SHP77 treated with DMSO at 0.1 percent for 48 hours (cell line): ENCODE results near the gene CPEB4.

Experiments used
- DNase-seq: peaks from one replicate; lab custom pipeline; 2025; lab: John Stamatoyannopoulos, UW

The CPEB4 gene

DNA sequence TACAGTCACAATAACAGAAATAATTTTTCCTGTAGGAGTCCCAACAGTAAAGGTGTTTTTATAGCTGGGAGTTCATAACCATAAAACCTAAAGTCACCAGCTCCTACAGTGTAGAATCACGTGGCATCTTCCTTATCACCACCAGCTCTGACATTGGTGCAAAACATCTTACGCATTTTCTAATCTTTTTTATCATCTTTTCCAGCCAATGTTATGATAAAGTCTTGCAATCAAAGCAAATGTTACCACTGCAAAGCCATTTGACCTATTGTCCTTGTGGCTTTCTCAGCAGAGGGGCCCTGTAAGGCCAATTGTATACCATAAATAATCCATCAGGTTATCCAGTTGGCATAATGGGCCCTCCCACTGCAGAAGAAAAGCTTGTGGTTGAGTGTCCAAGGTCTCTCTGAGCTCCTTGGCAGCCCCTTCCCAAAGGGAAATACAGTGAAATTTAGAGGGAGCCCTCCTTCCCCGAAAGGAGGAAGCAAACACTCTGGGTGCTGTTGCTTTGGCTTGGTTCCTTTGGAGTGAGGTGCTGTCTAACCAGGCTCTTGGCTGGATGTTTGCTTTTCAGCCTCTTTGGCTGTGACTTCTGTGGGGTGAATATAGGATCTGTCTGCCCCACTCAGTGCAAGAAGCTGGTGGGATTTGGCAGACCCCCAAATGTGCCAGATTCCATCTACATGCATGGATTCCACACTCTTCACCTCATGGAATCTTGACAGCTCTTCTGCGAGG is 29.3 kb upstream of the CPEB4 start:
- DNase-seq = no peak

DNA sequence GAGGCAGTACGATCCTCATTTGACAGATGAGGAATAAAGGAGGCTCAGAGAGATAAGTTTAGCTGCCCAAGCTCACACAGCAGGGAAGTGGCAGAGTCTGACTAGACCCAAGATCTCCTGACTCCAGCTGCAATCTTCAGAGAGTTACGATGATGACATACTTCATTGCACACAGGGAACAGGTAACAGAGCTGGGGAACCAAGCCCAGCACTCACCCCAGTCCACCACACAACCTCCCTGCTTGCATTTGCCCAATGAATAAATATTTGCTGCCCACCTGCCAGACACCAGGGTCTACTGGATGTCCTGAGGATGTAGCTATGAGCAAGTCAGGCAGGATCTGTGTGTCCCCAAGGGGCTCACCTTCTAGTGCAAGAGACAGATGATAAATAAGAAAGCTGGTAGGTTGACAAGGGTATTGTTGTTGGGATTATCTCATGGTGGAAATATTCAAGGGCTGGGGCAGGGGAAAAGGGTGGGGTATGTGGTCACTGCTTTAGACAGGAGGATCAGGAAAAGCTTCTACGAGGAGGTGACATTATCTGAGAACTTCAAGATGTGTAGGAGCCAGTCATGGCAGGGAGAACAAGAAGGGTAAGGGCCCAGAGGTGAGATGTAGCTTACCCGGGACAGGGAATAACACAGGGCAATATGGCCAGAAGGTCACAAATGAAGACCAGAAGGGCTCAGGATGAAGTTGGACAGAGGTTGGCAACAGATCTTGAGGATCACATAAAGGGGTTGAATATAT is 28.6 kb upstream of the CPEB4 start:
- no peak for DNase-seq

DNA sequence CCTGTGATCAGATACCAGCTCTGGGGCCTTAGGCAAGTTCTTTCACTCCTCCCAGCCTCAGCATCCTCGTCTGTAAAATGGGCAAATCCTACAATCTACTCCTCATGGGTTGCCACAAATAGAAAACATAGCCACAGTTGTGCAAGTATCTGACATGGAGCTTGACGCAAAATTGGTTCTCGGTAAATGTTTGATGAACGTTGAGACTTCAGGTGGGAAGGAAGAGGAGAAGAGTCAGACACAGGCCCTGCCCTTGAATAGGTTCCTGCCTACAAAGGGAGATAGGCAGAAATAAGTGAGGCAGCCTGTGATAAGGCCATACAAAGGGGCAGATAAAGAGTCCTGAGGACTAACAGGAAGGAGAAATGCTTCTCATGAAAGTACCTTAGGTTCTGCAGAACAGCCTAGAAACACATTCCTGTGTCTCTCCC is 26.1 kb upstream of the CPEB4 start:
- no peak for DNase-seq

DNA sequence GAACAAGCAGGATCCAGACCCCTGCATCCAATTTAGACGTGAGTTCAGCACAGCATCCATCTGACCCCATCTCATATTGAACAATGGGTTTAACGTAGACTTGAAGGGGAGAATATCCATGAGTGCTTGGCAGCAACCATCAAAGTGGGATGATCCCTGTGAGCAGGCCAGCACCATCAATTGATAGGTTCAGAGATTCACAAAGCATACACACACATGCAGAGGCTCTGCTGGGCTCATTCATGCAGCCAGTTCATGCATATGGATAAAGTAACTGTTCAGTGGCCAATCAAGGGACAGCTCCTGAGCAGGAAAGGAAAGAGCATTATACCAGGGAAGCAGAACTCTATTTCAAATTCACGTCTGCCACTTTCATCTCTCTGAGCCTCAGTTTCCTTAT is 24.8 kb upstream of the CPEB4 start:
- DNase-seq = no peak

DNA sequence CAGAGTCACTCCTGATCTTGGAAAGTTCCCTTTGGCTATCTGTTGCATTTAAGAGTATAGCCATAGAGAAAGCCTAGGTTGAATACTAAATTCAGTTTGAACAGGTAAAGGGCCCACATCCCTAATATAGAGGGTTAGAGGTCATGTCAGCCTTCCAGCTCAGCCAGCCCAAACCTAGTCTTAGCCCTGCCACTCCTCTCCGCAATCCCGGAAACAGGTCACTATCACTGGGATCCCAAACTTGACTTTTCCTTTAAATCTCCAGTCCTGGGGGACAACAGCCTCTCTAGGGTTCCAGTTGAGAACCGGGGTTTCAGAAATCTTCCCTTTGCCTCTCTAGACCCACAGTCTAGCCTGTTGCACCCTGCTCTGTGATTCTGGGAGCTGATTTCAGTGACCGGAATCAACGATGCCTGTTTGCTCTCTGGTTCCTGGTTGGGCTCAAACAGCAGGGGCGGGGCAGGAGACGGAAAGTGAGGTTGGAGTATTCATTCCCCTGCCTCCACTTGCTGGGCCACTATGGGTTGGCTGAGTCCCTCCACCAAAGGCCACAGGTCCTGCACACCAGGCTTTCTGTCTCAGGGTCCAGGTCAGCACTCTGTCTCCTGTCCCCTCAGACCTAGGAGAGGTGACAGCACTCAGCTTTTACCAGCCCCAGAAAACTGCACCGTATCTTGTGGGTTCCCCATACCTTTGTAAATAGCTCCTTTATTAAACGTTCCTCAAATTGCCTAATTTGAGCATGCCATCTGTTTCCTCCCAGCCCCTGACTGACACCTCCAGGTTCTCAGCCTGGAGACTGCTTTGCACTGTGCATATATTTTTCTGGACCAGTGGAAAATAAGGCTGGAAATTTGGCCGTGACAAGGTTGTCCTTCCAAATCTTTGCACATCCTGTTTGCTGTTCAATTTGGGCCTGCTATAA is 23.8 kb upstream of the CPEB4 start:
- DNase-seq = no peak

DNA sequence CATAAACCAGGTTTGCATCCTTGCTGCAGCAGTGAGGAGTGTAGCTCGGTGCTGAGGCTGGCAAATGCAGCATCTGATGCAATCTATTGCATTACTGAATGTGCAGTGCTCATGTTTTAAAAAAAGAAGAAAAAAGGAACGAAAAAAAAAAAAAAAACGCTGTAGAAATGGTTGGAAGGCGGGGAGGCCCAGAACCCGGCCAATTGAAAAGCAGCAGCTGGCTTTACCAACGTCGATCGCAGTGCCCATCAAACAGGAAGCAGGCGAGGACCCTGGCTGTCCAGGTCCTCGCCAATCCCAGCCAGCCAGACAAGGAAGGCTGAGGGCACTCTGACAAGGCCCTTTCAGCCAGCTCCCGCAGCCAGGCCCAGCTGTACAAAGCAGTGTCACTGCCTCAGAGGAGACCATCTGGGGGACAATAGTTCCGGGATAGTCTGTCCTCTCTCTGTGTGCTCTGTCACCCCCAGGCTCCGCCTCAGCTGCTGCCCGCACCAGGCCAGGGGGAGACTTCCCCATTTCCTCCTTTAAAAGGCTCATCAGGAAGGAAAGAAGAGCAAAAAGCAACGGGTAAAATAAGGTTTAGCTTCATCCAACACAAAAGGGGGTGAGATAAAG is 21.8 kb upstream of the CPEB4 start:
- no peak for DNase-seq

DNA sequence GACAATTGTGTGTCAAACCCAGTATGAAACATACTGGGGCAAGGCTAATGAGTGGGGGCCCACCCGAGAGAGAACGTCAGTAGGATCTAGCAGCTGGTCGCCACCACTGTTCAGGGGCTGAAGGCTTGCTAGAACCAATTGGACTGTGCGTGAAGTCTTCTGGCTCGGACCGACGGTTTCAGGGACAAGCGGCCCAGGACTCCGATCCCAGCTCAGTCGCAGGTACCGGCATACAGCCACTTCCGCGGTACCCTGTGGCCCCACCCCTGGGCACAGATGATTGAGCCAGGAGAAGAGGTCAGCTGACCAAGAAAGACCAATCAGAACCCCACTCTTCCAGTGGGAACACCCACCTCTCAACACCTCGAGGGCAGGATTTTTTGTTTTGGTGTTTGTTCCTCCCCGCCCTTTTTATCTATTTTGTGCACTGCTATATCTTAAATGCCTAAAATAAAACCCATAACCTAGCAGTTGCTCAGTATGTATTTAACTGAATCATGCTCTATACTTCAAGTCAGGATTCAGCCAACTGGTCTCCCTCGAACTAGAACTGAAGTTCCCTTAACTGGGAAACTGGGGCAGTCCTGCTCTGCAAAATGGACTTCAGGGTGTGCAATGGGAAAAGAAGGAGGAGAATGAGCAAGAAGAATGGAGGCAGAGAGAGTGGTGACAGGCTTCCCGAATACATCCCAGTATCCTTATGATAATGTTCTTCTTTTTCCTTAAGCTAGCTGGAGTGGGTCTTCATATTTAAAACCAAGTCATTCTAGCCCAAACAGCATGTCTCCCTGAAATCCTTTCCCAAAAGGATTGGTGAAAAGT is 21.1 kb upstream of the CPEB4 start:
- DNase-seq = no peak

DNA sequence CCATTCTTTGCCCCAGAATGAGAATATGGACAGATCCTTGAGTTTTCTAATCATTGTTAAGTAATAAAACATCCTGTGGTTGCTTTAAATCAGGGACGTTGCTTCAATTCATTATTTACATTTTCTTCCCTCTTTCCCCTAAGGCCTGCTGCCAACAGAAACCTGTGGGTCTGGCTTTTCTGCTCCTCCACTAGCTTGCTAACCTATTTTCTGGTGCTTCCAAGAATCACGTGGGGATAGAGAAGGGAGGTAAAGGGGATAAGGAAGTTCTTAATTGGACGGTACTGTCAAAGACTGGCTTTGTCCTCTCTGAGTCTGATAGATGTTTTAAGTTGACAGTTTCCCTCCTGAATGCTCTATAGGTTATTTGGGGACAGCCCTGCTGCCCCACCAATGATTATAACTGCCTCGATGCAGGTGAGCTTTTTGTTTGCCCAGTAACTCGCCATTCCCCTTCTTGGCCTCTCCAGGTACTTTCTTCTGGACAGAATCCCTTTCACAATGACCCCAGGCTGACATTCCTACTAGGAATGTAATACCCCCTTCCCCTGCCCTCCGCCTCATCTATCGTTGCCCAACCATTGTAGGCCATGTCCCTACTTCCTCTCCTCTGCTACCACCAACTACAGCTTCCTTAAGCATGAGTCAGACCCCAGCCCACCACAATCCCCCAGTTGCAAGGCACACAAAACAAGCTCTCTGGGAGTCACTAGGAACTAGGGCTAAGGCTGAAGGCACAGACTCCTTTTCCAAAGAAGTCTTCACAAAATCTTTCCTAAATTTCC is 19.9 kb upstream of the CPEB4 start:
- no peak for DNase-seq

DNA sequence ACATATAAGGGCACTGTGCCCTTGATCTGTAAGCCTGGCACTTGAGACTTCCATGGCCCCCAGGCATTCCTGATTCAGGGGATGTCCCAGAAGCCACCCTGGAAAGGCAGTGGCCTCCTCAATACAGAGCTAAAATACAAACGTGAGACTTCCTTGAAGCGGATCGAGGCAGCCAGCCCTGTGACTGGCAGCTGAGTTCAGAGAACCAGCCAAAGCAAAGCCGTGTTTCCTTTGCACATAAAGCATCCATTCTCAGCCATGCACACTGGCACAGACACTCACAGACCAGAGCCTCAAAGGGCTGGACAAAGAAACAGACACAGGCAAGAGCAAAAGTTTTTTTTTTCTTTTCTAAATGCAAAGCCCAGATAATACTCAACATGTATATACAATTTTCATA is 18.8 kb upstream of the CPEB4 start:
- no peak for DNase-seq

DNA sequence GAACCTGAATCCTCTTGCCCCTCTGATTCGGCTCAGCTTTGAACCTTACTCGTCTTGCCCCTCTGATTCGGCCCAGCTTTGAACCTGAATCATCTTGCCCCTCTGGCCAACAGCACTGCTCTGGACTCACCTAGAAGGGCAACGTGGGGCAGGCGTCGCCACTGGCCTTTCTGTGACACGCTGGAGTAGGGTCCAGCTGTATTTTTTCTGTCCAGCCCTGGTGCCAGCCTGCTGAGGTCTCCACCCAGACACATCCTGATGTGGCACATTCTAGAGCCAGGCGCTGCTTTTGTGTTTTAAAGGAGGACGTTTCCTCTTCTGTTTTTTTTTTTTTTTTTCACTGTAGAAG is 15.2 kb upstream of the CPEB4 start:
- no peak for DNase-seq

DNA sequence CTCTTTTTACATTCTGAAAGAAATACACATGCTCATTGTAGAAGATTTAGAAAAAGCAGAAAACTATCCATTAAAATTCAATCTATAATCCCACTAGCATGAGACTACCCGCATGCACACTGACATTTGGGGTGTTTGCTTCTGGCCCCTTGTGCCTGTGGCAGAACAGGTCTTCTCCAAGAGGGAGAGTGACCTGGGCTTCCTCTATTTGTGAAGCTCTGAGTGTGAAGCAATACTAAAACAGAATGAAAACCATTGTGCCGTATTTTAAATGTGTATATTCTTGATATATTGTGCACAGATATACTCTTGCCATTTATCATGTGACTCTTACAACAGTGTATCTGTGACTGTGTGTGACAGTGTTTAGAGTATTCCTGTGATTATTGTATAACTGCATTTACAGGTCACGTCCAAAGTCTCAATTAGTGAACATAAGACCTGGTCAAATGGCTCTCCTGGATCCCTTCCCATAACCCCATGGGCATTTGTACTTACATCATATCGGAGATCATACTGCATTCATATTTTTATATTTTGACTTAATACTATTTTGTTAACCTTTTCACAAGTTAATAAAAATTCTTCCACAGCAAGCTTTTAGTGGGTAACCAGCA is 14.7 kb upstream of the CPEB4 start:
- no peak for DNase-seq

DNA sequence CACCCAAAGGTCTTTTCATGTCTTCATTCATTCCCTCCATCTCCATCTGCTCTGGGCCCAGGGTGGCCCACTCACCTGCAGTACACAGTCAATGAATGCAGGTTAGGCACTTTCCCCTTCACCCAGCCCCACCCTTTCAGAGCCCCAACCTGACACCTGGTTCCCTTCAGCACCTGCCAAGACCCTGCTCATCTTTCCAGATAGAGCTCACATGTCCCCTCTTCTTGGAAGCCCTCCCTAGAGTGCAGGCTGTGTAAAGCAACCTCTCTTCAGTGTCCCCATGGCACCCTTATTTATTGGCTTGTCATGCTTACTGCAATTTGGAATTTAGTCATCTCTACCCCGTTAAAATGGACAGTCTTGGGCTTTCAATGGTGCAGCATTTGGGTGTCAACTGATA is 13.0 kb upstream of the CPEB4 start:
- DNase-seq = no peak

DNA sequence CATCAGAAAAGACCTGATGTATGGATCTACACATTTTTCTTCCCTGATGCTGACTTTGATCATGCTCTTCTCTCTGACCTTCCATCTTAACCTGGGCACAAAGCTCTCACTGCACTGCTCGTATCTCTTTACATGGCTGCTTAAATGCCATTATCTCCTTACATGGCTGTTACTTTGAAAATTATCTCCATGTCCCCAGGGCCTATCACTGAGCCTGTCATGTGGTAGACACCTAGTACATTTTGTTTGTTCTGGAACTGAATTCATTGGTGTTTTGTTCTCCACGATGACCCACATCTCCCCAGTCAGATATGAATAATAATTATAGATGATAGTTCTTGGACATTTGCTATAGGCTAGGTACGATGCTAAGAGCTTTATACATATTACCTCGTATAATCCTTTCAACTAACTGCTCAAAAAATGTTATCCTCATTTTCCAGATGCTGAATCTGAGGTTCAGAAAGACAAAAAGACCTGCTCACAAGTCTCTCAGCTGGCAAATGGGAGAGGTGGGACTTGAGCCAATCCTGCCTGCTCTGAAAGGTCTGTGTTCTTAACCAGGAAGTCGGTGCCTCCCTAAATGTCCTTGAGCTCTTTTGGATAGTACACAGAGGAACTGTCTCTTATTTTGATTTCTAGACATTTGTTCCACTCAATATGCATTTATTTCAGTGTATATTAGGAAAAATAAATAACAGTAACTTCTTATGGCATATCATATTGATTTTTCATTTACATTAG is 9.8 kb upstream of the CPEB4 start:
- no peak for DNase-seq

DNA sequence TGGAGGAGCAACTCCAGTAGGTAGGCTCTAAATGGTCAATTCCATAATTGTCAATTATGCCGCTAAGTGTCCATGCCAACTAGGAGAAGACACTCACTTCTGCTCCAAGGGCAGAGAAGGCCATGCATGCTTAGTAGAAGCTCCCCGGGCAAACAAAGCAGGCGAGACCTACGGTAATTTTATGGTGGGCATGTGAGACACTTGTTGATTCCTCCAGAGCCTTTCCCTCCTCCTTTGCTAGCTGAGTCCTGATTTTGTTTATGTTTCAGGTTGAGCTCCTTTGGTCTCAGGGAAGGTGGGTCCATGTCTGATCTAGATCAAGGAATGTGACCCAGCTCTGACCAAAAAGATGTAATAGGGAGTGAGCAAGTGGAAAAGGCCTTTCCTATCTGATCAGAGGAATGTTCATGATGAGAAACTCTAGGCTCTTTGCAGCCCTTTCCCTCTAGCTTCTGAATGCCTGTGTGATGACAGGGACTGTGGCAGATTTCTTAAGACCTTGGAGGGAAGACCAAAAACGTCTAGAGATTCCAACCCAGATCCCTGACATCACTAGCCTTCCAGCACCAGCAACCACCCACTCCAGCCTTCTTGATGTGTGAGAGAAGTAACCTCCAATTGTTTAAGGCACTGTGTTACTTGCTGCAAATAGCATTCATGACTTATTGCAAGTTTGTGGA is 7.7 kb upstream of the CPEB4 start:
- no peak for DNase-seq

DNA sequence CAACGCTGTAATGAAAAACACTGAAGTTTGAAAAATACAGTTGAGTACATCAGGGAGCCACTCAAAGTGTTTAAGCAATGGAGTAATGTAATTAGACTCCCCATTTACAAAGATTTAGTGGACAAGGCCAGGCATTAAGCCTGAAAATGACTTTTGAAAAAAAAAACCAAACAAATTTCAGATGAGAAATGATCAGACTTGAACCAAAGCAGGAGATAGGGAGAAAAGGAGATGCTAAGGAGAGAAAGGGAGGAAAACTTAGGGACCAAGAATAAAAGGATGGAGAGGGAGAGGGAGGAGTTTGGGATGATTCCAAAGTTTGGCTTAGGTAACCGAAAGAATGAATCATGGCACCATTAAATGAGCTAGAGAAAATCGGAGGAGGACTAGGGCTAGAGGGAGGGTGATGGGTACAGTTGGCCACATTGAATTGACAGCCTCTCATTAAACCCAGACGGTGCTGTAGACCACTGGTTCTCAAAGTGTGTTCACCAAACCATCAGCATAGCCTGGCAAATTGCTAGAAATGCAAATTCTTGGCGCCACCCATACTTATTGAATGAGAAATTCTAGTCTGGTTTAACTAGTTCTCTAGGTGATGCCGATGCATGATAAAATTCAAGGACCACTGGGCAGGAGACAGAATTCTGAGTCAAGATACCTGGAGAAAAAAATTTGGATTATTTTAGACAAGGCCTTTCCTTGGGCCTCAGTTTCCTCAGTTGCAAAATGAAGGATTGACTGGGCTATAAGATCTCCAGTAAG is 6.2 kb upstream of the CPEB4 start:
- no peak for DNase-seq

DNA sequence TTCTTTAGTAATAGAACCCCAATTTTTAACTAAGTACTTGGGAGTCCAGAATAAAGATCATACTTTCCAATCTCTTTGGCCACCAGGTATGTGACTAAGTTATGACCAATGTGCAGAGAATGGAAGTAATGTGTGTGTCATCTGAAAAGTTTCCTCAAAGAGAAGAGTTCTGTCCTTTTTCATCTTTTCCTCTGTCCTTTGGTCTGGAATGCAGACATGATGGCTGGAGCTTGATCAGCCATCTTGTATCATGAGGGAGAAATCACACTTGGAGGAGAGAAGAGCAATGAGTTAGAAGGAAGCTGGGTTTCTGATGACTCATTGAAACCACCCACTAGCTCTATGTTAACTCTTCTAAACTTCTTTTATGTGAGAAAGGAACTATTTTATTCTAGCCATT is 5.5 kb upstream of the CPEB4 start:
- DNase-seq = no peak

DNA sequence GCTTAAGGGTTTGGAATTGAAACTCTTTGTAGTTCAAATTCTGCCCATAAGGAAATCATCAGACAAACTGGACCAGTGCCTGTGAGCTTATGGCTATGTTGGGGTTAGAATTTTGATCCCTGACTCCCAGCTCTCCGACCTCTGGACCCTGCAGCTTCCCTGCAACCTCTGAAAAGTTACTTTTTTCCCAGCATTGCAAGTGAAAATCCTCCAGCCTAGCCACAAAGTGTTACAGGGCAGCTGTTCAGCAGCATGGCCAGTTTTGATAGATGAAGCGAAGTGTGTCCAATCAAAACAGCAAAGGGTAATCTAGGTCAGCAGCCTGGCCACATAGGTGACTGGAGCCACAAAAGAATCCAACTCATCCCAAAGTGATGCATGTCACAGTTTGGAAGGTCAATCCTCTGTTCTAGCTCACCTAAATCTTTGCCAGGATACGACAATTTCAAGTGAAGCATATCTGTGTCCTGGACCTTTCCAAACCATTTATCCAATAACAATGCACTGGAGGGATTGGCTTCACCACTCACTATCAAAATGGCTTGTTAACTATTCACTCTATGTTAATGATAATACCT is 4.7 kb upstream of the CPEB4 start:
- no peak for DNase-seq
